GM12878 (cell line): ENCODE data around the gene DUSP14.

Experiments used
- MAX ChIP-seq: IDR thresholded peaks from 2 replicates; pipeline ENCODE4 v1.6.1; 2012; ENCODE audit warnings: low read depth, low read length, improper control_type of control experiment
- MXI1 ChIP-seq: fragments of 150-350 bp; IDR thresholded peaks from 2 replicates; pipeline ENCODE4 v1.6.1; 2011; ENCODE audit warnings: low read depth, mild to moderate bottlenecking, inconsistent platforms, low read length, improper control_type of control experiment
- NR2F1 ChIP-seq: fragments of 450-650 bp; conservative IDR thresholded peaks from 2 replicates; pipeline ENCODE4 v1.6.1; 2017; ENCODE audit warnings: mild to moderate bottlenecking
- POLR2AphosphoS5 ChIP-seq: IDR thresholded peaks from 2 replicates; pipeline ENCODE4 v1.6.1; 2011; ENCODE audit warnings: mild to moderate bottlenecking, low read length, inconsistent platforms
- ZBTB33 ChIP-seq: fragments of 450-650 bp; IDR thresholded peaks from 2 replicates; pipeline ENCODE4 v1.6.1; 2017; ENCODE audit warnings: mild to moderate bottlenecking
- ZNF24 ChIP-seq: fragments of 450-650 bp; IDR thresholded peaks from 2 replicates; pipeline ENCODE4 v1.6.1; 2017; ENCODE audit warnings: antibody characterized with exemption, mild to moderate bottlenecking

GRCh38 chr17:37480427-37480826 lies 9.3 kb upstream of the DUSP14 start:
- no peak for TF ChIP-seq NR2F1
- TF ChIP-seq ZBTB33: no peak
- TF ChIP-seq POLR2AphosphoS5: no peak
- TF ChIP-seq MAX: no peak
- no peak for TF ChIP-seq MXI1
- no peak for TF ChIP-seq ZNF24
